SK-N-MC (cell line): ENCODE results near the gene FAM120AOS.

Experiments
- EZH2 ChIP-seq: fragments of 200-600 bp; sonication (generic); IDR thresholded peaks from one replicate; pipeline ENCODE4 v1.6.1; 2017; ENCODE audit warnings: antibody characterized with exemption
- FOXP2 ChIP-seq: optimal IDR thresholded peaks from 2 replicates; pipeline ENCODE3; 2011; ENCODE audit warnings: mild to moderate bottlenecking, moderate library complexity; ENCODE audit not compliant: insufficient read depth; ENCODE audit errors: extremely low read length, control extremely low read depth
- POLR2AphosphoS5 ChIP-seq: IDR thresholded peaks from 2 replicates; pipeline ENCODE4 v1.6.1; 2012; ENCODE audit warnings: mild to moderate bottlenecking, low read depth, low read length, borderline replicate concordance

DNA sequence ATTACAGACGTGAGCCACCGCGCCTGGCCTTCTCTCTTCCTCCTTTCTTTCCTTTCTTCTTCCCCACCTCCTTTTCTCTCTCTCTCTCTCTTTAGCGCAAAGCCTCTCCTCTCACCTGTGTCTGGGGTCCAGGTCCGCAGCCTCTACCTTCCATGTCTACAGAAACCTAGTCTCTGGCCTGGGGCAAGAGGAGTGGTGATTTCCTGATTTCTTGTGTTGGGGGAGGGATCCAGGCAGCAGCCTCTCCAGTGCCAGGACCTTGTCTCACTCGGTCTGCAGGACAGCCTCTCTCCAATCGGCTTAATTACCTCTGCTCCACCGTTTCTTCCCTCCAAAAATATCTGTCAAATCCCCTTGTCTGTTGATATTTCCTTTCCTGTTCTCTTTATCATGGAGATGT lies 18.0 kb downstream of the FAM120AOS start:
- TF ChIP-seq POLR2AphosphoS5 (no peak), EZH2 (no peak), FOXP2 (no peak)
